Heart left ventricle (tissue), 16 donors: ENCODE data around the gene RBM23. TPM values are rescaled to one million over a fixed set of nuclear protein-coding genes. Genes with fewer than 3 reads are reported as not detected.

Experiments used
- ATAC-seq, 4 donors: fragments of 200-7000 bp; cut with Tn5 transposase; one replicate each; pipeline ENCODE4 v1.9.1; 2020 to 2022; ENCODE audit warnings: moderate library complexity in 4 of 4, mild to moderate bottlenecking in 3 of 4, moderate number of reproducible peaks in 1 of 4
- DNase-seq, 5 donors: peaks; one replicate each; pipeline ENCODE4 v3.0.0-alpha.2; 2020
- H3K27ac ChIP-seq, 12 donors: fragments of 200-600 bp; sonication (generic) in 4 of 12; one replicate each; pipeline versions ENCODE4 v1.5.0 to v1.8.0; 2016 to 2022; ENCODE audit warnings: mild to moderate bottlenecking in 2 of 12
- H3K27me3 ChIP-seq, 9 donors: fragments of 200-600 bp; sonication (generic) in 2 of 9; one replicate each; pipeline versions ENCODE4 v1.5.1 to v1.8.0; 2016 to 2022; ENCODE audit warnings: mild to moderate bottlenecking in 3 of 9
- H3K36me3 ChIP-seq, 9 donors: fragments of 200-600 bp; sonication (generic) in 2 of 9; one replicate each; pipeline versions ENCODE4 v1.5.0 to v1.8.0; 2018 to 2022; ENCODE audit warnings: mild to moderate bottlenecking in 2 of 9
- H3K4me1 ChIP-seq, 12 donors: fragments of 200-600 bp; sonication (generic) in 4 of 12; one replicate each; pipeline versions ENCODE4 v1.5.0 to v1.8.0; 2016 to 2022; ENCODE audit warnings: mild to moderate bottlenecking in 3 of 12
- H3K4me3 ChIP-seq, 12 donors: fragments of 200-600 bp; sonication (generic) in 4 of 12; one replicate each; pipeline versions ENCODE4 v1.5.0 to v1.8.0; 2017 to 2022; ENCODE audit warnings: mild to moderate bottlenecking in 9 of 12, moderate library complexity in 4 of 12
- H3K9me3 ChIP-seq, 12 donors: fragments of 200-600 bp; sonication (generic) in 4 of 12; one replicate each; pipeline versions ENCODE4 v1.5.0 to v1.8.0; 2016 to 2022; ENCODE audit warnings: mild to moderate bottlenecking in 1 of 12
- CTCF ChIP-seq, 12 donors: fragments of 200-600 bp; sonication (generic) in 4 of 12; IDR thresholded peaks; one replicate each; pipeline versions ENCODE4 v1.5.0 to v1.8.0; 2018 to 2022; ENCODE audit warnings: antibody characterized with exemption in 12 of 12, mild to moderate bottlenecking in 5 of 12
- POLR2A ChIP-seq, 2 donors: fragments of 450-650 bp; IDR thresholded peaks; one replicate each; pipeline ENCODE4 v1.6.1; 2017; ENCODE audit warnings: antibody characterized with exemption in 2 of 2, mild to moderate bottlenecking in 2 of 2, moderate library complexity in 2 of 2
- WGBS, 4 donors: extraction: QIAGEN DNeasy Blood & Tissue Kit in 2 of 4; methylation state at CpG; one replicate each; pipeline versions ENCODE4 v1.1.5 to v1.1.7; 2013 to 2018; 5-methylcytosine and 5-hydroxymethylcytosine counted together
- intact Hi-C, 10 donors: fragments of 100-400 bp; cut with DNase I; formaldehyde crosslinking; loops; one replicate each; pipeline versions ENCODE4 v1.11.1 to v1.14.2; 2022
- polyA plus RNA-seq, 2 donors: library from polyadenylated mRNA; stranded (reverse); fragments of 200-250 nt; gene quantifications; one replicate each; pipeline ENCODE4 v1.2.3, GENCODE V29; 2013
- total RNA-seq, 9 donors: library from RNA; depleted of rRNA in 2 of 9; stranded (reverse); fragments of >200 nt in 2 of 9; fragmentation: NEBNext Ultra II Directional in 3 of 9; extraction: Animal tissue kit (Norgen Biotek cat#: 25700) in 3 of 9; gene quantifications; one replicate each; pipeline versions ENCODE4 v1.1.0 to v1.2.4, GENCODE V29; 2016 to 2023
- donor health status: ischemic (EF 13 %, LVEDD 7.1; RV severe dilation, severe dysfunction).
- donor health status: healthy with polysubstance abuse.
- donor health status: DM: no; HTN: yes; CAD: no.
- donor health status: DM: no; HTN: no; CAD: no.
- donor health status: ischemic (EF 25% LVEDD 6.9; RV normal size, moderate dysfunction).
- donor health status: ischemic (EF 25% LVEDD 5.7; RV mildly dilated, moderate dysfunction).
- donor health status: healthy.
- donor health status: DM: yes; HTN: yes; CAD: no.
- donor health status: ischemic (EF 35%, LVEDD 5.7; RV mildly dilated, moderate dysfunction).
- donor health status: nonischemic (EF 11% LVEDD 7.7; RV severe dilation, severe dysfunction).
- donor health status: DM: yes; HTN: yes; CAD: no.
- donor health status: PGD.
- donor health status: ischemic (EF 29% LVEDD 5.4; RV normal size, mild dysfunction).
- donor health status: nonischemic (EF 23%, LVEDD 6.1; RV moderate dilation, normal function).

The RBM23 gene
- total and polyA plus RNA-seq, 11 donors: 14.8 to 52.7 (median 41.6) TPM

- DNase-seq (peak; percentile 70 to 80 (median 76)), ATAC-seq (peak; percentile 6 to 60 (median 51))
- H3K4me3 ChIP-seq: peak overlapping the region; percentile 66 to 100 (median 95)
- H3K27ac ChIP-seq: peak overlapping the region; percentile 90 to 100 (median 98)
- H3K36me3 ChIP-seq: peaks cover 0 to 43% (median 42%) of the 10 kb centered on the region in 9 donors
- peaks cover 4 to 32% (median 18%) of the 10 kb centered on the region in 12 donors for H3K4me1 ChIP-seq
- H3K27me3 ChIP-seq: no peaks in the 10 kb centered on the region
- no peaks in the 10 kb centered on the region for H3K9me3 ChIP-seq
- intact Hi-C loops: loop anchor here in 4 of 10 donors (1.0 to 5.0 kb wide), 3 partner anchors 28 to 55 kb away; partner anchors contain the start of genes RBM23 (in 2 of the 4) and PRMT5 (in 1 of the 4)
- WGBS, 4 donors: 0 to 1% (median 1%) methylated on average over 28 to 45 of the region's 45 CpGs
- no peak for TF ChIP-seq POLR2A (IDR thresholded peaks at IDR 0.05)
- peak; percentile 85 to 95 (median 89) for TF ChIP-seq CTCF (IDR thresholded peaks at IDR 0.05)
Measured at GRCh38 chr14:22872033-22872832, 46.7 kb downstream of the RBM23 start.

- peak; percentile 94 to 96 (median 95) for DNase-seq
- intact Hi-C loops: loop anchor here in 4 of 10 donors (1.0 to 5.0 kb wide), 3 partner anchors 29 to 56 kb away; partner anchors contain the start of genes RBM23 (in 2 of the 4) and PRMT5 (in 1 of the 4)
Measured at GRCh38 chr14:22871224-22872032, 47.5 kb downstream of the RBM23 start, which contains the start of gene LRP10. TSS of gene LRP10 (plus strand) at chr14:22871740. CDS start at chr14:22872304, 564 bp downstream.

GRCh38 chr14:22870811-22871223, 48.1 kb downstream of the RBM23 start:
- DNase-seq (no peak), ATAC-seq (peak; percentile 6 to 32 (median 16))
- peak overlapping the region; percentile 90 to 100 (median 98) for H3K27ac ChIP-seq
- TF ChIP-seq POLR2A (IDR thresholded peaks at IDR 0.05): no peak
- no peak for TF ChIP-seq CTCF (IDR thresholded peaks at IDR 0.05)
- H3K27me3 ChIP-seq: no peaks in the 10 kb centered on the region
- H3K4me1 ChIP-seq: peaks cover 4 to 31% (median 15%) of the 10 kb centered on the region in 12 donors
- H3K4me3 ChIP-seq: peak overlapping the region; percentile 66 to 100 (median 95)
- no peaks in the 10 kb centered on the region for H3K9me3 ChIP-seq
- WGBS, 4 donors: 2 to 5% (median 3%) methylated on average over 1 of the region's 1 CpG
- intact Hi-C loops: loop anchor here in 3 of 10 donors (5.0 kb wide), 2 partner anchors 46 to 56 kb away; partner anchors contain the start of genes RBM23 (in 2 of the 3) and PRMT5 (in 1 of the 3)
- peaks cover 0 to 29% (median 27%) of the 10 kb centered on the region in 9 donors for H3K36me3 ChIP-seq

More at GRCh38 chr14:22871224-22872032, 47.5 kb downstream of the RBM23 start, which contains the start of gene LRP10:
- no peaks in the 10 kb centered on the region for H3K9me3 ChIP-seq
- WGBS, 4 donors: 0 to 1% (median 1%) methylated on average over 18 to 50 of the region's 50 CpGs
- peaks cover 0 to 35% (median 33%) of the 10 kb centered on the region in 9 donors for H3K36me3 ChIP-seq
- no peaks in the 10 kb centered on the region for H3K27me3 ChIP-seq
- H3K4me1 ChIP-seq: peaks cover 4 to 31% (median 17%) of the 10 kb centered on the region in 12 donors
- TF ChIP-seq POLR2A (IDR thresholded peaks at IDR 0.05) (peak in 1 of 2 donors; percentile 83), CTCF (IDR thresholded peaks at IDR 0.05) (peak in 1 of 12 donors; percentile 11)
- ATAC-seq: peak; percentile 95 to 97 (median 96)
- H3K4me3 ChIP-seq: peak within 1 kb of the TSS; percentile 66 to 100 (median 95)
- H3K27ac ChIP-seq: peak within 1 kb of the TSS; percentile 90 to 100 (median 98)
